ENCODE results near the gene PM20D1. TPM values are rescaled to one million over a fixed set of nuclear protein-coding genes. Genes with fewer than 3 reads are reported as not detected.

The PM20D1 gene
- total and polyA plus RNA-seq, 7 donors = 0.05 to 0.32 (median 0.23) TPM; not detected in 2

GRCh38 chr1:205822397-205822796 is 27.5 kb downstream of the PM20D1 start:
- Histone ChIP-seq H3K36me3 (ENCODE audit: insufficient read depth in 1 of 2, low read depth in 1 of 2) (no peaks in the 10 kb centered on the region), H3K27me3 (ENCODE audit: insufficient read depth in 3 of 3, low read length in 2 of 3) (no peaks in the 10 kb centered on the region), H3K4me3 (no peak overlapping the region), H3K27ac (no peak overlapping the region), H3K4me1 (no peaks in the 10 kb centered on the region), H3K9me3 (no peaks in the 10 kb centered on the region)
- DNase-seq (no peak), ATAC-seq (no peak)
- TF ChIP-seq CTCF (IDR thresholded peaks at IDR 0.05) = no peak
- intact Hi-C loops (cut with DNase I) = no loop called here
- 68 to 84% (median 70%) methylated on average over 2 of the region's 2 CpGs for WGBS, 3 donors

GRCh38 chr1:205817988-205818387 is 31.9 kb downstream of the PM20D1 start:
- Histone ChIP-seq H3K36me3 (ENCODE audit: insufficient read depth in 1 of 2, low read depth in 1 of 2) (no peaks in the 10 kb centered on the region), H3K27me3 (ENCODE audit: insufficient read depth in 3 of 3, low read length in 2 of 3) (no peaks in the 10 kb centered on the region), H3K9me3 (no peaks in the 10 kb centered on the region), H3K27ac (no peak overlapping the region), H3K4me3 (no peak overlapping the region), H3K4me1 (peaks cover 17% of the 10 kb centered on the region)
- ATAC-seq = no peak
- TF ChIP-seq CTCF (IDR thresholded peaks at IDR 0.05) = no peak
- no peak for DNase-seq
- intact Hi-C loops (cut with DNase I) = no loop called here
- 91 to 97% (median 92%) methylated on average over 3 of the region's 3 CpGs for WGBS, 3 donors

- 72 to 79% (median 79%) methylated on average over 3 of the region's 3 CpGs for WGBS, 3 donors
- H3K27me3 ChIP-seq (ENCODE audit: insufficient read depth in 3 of 3, low read length in 2 of 3) = no peaks in the 10 kb centered on the region
- peaks cover 17% of the 10 kb centered on the region for H3K4me1 ChIP-seq
- no peak for DNase-seq
- intact Hi-C loops (cut with DNase I) = no loop called here
- ATAC-seq = no peak
- no peak for TF ChIP-seq CTCF (IDR thresholded peaks at IDR 0.05)
- H3K27ac ChIP-seq = no peak overlapping the region
- H3K4me3 ChIP-seq = no peak overlapping the region
- H3K36me3 ChIP-seq (ENCODE audit: insufficient read depth in 1 of 2, low read depth in 1 of 2) = no peaks in the 10 kb centered on the region
- no peaks in the 10 kb centered on the region for H3K9me3 ChIP-seq
Measured at GRCh38 chr1:205817364-205817763, 32.6 kb downstream of the PM20D1 start.

GRCh38 chr1:205813755-205814058 is 36.2 kb downstream of the PM20D1 start:
- Histone ChIP-seq H3K27ac (peak overlapping the region; percentile 97), H3K9me3 (no peaks in the 10 kb centered on the region), H3K36me3 (ENCODE audit: insufficient read depth in 1 of 2, low read depth in 1 of 2) (peaks cover 0 to 16% of the 10 kb centered on the region in 2 donors), H3K4me1 (peaks cover 43% of the 10 kb centered on the region), H3K4me3 (peak overlapping the region; percentile 94), H3K27me3 (ENCODE audit: insufficient read depth in 3 of 3, low read length in 2 of 3) (no peaks in the 10 kb centered on the region)
- 3 to 14% (median 3%) methylated on average over 13 to 14 of the region's 14 CpGs for WGBS, 3 donors
- ATAC-seq (no peak), DNase-seq (no peak)
- intact Hi-C loops (cut with DNase I) = no loop called here
- no peak for TF ChIP-seq CTCF (IDR thresholded peaks at IDR 0.05)

Data from psoas muscle (tissue), 8 donors.